GM18517 (cell line): Measurements from ENCODE around the gene RBM8A.
"Not testable (repeated sequence)": the region's sequence is repeated elsewhere in the genome, so short reads cannot be mapped to it uniquely, and the experiment has no call there.

Experiments
- ATAC-seq: cut with Tn5 transposase; IDR thresholded peaks from one replicate; pipeline ENCODE4 v1.9.1; 2021; ENCODE audit warnings: mild to moderate bottlenecking, moderate library complexity; ENCODE audit not compliant: unreplicated experiment

RBM8A gene

DNA sequence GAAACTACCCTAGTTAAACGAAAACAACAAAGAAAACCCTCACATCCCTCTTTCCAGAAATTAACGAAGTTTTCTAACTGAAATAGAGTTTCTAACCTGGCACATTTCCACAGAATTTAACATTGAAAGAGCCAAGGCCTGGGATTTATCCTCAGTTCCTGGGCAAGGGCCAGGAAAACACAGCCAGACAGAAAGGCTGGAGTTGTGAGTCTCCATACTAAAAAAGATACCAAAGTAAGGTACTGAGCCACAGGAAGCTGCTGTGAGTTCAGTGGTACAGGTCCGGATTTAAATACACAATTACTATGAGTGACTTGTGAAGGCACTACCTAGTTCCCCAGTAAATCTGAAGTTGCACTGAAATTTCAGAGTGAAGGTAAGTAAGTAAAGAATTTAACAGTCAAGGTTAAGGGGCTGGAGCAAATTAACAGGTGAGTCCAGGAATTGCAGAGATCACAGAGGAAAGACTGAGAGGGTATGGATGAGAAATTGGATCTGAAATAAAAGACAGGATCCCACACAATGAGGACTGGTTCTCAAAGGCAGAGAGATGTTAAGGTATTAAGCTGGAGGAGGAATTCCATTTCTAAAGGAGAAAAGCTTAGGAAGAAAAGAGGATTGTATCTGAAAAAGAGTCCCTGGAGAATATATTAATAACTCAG, 29.6 kb upstream of the RBM8A start:
- no peak for ATAC-seq

DNA sequence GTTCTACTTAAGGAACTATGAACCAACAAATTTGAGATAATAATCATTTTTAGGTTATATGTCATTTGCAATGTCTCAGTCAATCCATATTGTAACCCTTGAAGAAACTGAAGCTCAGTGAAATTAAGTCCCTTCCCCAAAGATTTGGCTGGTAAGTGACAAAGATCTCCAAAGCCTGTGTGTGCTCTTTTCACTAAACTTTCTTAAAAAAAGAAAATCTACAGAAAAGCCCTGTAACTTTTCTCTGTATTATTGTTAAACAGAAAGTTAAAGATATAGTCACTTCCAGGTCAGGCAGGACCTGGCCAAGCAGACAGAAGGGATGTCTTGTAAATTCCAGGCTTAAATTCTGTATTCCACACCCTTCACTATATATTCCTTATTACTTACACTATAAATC, 29.1 kb upstream of the RBM8A start:
- ATAC-seq: no peak

DNA sequence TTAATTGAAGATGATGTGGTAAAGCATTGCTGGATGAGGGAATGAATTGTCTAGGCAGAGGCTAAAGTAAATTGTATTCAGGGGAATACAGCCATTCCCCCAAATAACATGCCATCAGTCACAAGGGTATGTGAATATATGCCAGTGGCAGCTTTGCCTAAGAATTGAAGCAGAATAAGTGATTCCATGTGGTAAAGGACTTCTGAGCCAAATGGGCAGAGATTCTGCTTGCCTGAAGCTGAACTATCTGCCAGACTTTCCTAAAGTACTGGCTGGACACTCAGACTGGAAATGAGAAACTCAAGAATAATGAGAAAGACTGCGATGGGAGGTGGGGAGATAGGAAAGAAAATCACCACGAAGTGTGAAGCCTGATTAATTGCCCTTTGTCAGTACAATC, 28.2 kb upstream of the RBM8A start:
- no peak for ATAC-seq

DNA sequence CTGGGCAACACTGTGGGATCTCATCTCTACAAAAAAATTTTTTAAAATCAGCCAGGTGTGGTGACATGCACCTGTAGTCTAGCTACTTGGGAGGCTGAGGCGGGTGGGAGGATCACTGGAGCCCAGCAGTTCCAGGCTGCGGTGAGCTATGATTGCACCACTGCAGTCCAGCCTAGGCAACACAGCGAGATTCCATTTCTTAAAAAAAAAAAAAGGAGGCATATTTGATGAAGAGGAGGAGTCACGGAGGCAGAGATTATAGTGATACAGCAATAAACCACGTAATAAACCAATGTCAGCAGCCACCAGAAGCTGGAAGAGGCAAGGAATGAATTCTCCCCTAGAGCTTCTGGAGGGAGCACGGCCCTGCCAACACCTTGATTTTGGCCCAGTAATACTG, 26.6 kb upstream of the RBM8A start:
- no peak for ATAC-seq

DNA sequence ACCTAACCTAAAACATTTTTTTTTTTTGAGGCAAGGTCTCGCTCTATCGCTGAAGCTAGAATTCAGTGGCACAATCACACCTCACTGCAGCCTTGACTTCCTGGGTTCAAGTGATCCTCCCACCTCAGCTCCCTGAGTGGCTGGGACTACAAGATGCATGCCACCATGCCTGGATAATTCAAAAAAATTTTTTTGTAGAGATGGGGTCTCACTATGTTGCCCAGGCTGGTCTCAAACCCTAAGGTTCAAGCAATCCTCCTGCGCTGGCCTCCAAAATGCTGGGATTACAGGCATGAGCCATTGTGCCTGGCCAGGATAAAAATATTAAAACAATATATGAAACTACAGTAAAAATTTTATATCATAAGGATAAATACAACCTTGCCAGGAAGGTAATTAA, 25.6 kb upstream of the RBM8A start:
- no peak for ATAC-seq

DNA sequence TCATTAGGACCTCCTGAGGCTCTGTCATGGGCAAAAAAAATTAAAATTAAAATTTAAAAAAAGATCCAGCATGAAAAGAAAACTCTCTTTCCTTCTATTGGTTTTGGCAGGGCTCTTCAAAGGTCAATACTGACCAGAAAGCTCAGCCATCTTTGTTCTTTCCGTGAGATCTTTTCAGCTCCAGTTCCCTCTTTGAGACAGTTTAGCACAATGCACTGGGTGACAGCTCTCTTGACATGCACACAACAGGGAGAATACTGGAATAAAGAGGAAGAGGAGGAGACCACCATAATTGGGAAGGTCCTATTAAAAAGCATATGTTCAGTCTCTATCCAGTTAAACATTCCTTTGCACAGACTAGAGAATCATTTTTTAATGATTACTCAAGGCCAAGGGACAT, 24.2 kb upstream of the RBM8A start:
- ATAC-seq: no peak

DNA sequence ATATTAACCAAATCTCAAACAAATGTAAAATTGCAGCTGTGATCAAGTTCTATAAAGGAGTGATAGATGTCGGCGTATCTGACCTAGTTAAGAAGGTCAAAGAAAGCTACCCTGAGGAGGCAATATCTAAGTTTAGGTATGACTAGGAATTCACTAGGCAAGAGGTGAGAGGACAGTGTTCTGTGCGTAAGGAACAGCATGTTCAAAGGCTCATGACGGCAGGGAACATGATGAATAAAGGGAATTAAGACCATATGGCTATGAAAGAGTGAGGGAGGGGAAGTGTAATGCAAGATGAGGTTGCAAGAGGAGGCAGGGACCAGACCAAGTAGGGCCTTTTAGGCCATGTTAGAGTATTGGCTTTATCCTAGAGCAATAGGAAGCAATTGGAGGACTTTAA, 21.9 kb upstream of the RBM8A start:
- ATAC-seq: no peak

DNA sequence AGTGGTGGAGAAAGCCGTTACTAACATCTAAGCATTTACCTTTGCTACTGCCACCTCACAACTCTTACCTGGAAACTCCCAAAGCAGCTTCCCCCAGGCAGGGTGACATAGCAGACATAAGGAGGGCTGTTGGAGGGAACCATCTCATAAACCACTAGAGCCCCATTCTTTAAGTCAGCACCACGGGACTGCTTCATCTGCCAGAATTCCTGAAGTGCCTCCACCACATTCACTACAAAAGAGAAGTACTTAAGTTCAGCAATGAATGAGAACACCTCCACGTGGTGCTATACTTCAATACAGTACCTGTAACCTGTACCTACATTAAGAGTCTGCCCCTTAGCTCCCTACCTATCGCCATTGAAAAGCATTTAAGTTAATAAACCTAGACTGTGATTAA, 20.3 kb upstream of the RBM8A start:
- ATAC-seq: no peak

DNA sequence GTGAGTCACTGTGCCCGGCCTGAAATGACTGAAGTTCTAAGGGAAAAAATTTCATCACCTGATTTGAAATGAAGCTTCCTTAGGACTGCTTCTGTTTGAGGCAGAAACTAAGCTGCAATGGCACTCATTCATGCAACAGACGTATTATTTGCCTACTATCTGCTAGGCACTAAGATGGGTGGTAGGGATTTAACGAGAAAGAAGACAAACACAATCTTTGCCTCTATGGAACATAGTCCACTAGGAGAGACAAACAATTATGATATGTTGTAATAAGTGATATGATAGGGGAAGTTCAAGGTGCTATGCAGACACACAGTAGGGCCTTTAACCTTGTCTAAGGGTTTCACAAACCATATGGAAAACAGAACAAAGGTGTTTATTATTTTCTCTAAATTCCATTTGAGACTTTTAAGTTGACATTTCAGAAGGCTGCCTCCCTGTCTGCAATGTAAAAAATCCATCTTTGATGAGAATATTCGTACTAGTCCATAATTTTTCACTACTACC, 19.2 kb upstream of the RBM8A start:
- ATAC-seq: no peak

DNA sequence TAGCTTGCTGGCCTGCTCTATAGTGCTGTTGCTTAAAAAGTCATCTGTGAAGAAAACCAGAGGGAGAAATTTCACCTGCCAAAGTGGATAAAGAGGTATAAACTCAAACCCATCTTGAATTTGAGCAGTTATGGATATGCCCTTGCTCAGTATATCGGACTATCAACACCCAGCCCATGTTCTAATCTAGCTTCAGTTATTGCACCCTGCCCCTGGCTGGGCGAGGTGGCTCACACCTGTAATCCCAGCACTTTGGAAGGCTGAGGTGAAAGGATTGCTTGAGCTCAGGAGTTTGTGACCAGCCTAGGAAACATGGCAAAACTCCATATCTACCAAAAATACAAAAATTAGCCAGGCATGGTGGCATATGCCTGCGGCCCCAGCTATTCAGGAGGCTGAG, 17.2 kb upstream of the RBM8A start:
- ATAC-seq: no peak

DNA sequence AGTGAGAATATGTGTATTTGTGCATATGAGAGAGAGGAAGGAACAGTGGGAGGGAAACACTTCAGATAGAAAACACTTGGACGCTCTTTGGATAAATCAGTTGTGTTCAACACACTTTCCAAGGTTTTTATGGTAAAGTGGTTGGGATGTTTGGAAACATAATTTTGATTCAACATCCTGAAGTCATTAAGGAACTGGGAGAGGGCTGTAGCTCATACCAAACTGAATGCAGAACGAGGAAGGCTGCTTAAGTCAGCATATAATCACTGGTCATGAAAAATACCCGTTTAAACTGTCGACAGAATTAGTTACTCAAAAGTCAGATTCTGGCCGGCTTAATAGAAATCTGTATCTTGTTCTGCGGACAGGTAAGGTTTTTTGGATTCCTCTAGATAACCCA, 15.6 kb upstream of the RBM8A start:
- no peak for ATAC-seq

DNA sequence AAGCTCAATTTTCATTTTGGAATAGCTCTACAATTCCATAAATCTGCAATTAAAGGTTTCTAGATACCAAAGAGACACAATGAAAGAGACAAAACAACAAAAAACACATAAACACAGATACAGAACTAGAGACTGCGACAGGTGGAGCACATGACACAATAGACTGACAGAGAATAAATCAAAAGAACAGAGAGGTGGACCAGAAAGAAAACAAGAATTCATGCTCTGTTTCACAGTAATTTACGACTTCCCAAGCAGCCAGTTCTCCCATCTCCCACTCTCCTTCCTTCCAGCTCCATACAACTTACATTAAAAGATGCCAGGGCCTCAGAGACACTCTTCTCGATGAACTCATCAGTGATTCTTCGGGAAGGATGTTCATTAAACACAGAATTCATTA, 15.1 kb upstream of the RBM8A start:
- no peak for ATAC-seq

DNA sequence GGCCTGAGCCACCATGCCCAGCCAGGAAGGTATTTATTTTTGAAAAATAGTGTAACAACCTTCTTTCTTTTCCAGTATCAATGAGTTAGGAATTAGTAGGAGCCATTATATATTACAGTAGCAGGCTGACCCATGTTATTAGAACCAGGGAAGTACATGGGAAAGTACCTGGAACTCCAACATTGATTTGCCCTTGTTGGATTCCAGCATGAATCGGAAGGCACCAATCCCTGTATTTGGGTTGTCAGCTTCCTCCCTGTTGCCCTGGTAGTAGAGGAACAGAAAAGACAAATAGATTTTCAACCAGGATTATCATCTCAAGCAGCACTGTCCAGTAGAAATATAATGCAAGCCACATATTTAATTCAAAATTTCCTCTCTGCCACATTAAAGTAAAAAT, 10.2 kb upstream of the RBM8A start:
- no peak for ATAC-seq

DNA sequence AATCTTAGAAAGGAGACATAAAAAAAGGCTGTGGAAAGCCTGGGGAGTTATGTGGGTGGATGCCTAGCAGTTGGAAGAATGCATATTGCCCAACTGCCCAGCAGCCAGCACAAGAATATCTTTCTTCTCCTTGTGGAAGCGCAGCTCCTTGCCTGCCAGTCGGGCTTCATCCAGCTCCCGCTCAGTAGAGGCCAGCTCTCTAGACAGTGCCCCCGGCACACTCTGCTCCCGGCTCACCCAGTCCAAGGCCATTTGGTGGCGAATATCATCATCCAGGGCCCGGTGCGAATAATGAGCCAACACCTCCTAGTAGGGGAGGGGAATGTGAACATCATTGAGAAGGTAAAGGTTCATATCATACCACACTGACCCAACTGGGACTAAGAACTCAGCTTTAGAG, 9.0 kb upstream of the RBM8A start:
- ATAC-seq: no peak

DNA sequence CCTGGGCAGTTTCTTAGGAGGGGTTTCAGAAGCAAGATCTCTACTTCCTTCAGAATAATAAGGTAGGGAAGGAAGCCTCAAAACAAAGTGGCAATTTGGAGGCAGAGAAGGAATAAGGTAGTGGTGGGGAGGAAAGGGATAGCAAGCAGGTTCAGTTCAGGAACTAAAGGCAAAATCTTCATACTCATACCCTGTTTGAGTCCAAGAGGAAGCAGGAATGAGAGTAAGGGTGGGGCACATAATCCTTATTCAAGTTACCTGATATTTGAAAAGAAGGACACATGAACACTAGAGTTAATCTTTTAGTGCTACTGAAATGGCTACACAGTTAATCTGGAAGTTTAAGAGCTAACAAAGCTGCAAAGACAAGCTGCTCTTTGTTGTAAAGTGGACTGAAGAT, 8.4 kb upstream of the RBM8A start:
- no peak for ATAC-seq

DNA sequence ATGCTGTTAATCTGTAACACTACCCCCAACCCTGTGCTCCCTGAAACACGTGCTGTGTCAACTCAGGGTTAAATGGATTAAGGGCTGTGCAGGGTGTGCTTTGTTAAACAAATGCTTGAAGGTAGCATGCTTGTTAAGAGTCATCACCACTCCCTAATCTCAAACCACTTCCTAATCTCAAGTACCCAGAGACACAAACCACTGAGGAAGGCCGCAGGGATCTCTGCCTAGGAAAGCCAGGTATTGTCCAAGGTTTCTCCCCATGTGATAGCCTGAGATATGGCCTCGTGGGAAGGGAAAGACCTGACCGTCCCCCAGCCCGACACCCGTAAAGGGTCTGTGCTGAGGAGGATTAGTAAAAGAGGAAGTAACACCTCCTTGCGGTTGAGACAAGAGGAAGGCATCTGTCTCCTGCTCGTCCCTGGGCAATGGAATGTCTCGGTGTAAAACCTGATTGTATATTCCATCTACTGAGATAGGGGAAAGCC, 5.3 kb upstream of the RBM8A start:
- ATAC-seq: not testable (repeated sequence)

DNA sequence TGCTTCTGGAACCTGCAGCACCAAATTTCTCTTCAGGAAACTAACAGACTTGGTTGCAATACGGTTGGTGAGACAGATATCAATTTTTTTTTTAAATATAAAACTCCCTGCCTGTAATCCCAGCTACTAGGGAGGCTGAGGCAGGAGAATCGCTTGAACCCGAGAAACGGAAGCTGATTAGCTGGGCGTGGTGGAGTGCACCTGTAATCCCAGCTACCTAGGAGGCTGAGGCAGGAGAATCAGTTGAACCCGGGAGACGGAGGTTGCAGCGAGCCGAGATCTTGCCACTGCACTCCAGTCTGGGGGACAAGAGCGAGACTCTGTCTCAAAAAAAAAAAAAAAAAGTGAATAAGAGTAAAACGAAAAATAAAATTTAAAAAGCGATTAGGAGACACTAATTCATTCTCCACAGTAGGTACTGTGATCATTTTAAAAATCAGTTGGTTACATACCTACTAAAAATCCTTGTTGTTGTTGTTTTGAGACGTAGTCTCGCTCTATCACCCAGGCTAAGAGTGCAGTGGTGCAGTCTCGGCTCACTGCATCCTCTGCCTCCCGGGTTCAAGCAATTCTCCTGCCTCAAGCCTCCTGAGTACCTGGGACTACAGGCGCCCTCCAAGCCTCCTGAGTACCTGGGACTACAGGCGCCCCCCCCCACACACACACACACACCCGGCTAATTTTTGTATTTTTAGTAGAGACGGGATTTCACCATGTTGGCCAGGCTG, 796 bp upstream of the RBM8A start:
- no peak for ATAC-seq

DNA sequence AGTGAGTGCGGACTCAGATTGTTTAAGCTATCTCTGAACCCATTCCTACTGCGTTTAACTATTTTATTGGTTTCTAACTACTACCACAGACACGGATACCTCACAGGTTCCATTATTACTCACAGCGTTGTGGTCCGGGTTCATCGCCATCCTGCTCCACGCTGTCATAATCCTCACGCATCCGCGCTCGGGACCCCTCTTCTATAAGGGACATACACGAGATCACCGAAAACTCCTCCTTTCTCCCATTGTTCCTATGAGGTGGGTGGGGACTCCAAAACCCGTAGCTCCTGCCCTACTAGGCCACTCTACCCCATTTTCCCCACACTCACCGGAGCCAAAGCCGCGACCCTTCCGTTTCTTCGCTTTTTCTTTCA, 610 bp downstream of the RBM8A start:
- no peak for ATAC-seq

DNA sequence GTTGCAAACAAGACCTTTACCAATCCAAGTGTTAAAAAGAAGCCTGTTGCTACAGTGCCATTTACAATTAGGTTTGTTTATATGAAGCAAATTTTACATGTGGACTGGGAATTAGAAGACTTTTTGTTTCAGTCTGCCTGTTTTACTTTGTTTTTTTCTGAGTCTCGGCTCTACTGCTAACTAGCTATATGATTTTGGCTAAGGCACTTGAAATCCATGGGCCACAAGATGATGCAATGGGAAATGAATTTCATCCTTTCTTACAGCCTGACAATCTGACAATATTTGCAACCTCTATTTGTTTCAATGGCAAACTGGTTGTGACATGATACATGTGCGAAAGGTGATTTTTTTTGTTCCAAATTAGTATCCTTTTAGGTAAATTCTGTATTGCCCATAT, 5.0 kb downstream of the RBM8A start:
- no peak for ATAC-seq

DNA sequence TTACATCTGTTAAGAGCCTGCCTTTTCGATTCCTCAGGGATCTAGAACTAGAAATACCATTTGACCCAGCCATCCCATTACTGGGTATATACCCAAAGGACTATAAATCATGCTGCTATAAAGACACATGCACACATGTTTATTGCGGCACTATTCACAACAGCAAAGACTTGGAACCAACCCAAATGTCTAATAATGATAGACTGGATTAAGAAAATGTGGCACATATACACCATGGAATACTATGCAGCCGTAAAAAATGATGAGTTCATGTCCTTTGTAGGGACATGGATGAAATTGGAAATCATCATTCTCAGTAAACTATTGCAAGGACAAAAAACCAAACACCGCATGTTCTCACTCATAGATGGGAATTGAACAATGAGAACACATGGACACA, 7.0 kb downstream of the RBM8A start:
- not testable (repeated sequence) for ATAC-seq

DNA sequence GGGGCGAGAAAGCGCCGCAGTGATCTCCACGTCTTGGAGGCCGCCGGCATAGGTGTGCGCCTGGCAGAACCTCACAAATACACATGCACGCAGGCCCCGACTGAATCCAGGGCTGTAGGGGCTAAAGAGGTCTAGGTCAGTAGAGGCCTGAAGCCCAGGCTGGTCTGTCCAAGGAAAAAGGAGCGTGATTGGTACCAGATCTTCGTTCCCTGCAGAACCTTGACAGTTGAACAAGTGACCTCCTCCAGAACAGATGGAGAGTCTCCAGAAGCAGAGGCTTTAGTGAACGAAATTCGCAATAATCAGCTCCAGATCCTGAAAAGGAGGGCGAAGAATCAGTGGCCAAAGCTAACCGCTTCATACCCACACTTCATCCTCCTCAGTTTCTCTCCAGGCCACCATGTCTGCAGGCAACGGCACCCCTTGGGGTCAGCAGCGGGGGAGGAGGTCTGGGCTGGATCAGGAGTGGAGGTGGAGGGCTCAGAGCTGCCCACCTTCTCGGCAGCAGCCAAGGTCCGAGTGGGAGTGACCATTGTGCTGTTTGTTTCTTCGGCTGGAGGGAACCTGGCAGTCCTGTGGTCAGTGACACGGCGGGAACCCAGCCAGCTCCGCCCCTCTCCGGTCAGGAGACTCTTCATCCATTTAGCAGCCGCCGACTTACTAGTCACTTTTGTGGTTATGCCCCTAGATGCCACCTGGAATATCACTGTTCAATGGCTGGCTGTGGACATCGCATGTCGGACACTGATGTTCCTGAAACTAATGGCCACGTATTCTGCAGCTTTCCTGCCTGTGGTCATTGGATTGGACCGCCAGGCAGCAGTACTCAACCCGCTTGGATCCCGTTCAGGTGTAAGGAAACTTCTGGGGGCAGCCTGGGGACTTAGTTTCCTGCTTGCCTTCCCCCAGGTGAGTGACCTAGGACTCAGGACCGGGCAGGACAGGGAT, 8.0 kb downstream of the RBM8A start:
- ATAC-seq: peak; percentile 75
